H1 (cell line): Measurements from ENCODE around the gene ANO6.

Source experiments
- CHD2 ChIP-seq: IDR thresholded peaks from 2 replicates; pipeline ENCODE4 v1.6.1; 2012; ENCODE audit warnings: low read length, improper control_type of control experiment
- CTCF ChIP-seq, 3 experiments: IDR thresholded peaks; 1 replicate in 2 of 3; 2 replicates in 1 of 3; pipeline versions ENCODE4 v1.5.1 to v1.6.1; 2011; ENCODE audit warnings: low read length in 3 of 3, mild to moderate bottlenecking in 3 of 3, inconsistent platforms in 2 of 3, low read depth in 1 of 3, moderate library complexity in 1 of 3; ENCODE audit not compliant: insufficient read depth in 1 of 3; ENCODE audit errors: control extremely low read depth in 1 of 3
- E2F6 ChIP-seq: IDR thresholded peaks from 2 replicates; pipeline ENCODE4 v1.6.1; 2012; ENCODE audit warnings: inconsistent platforms
- EGR1 ChIP-seq: IDR thresholded peaks from 2 replicates; pipeline ENCODE4 v1.6.1; 2011; ENCODE audit warnings: low read depth, low read length, borderline replicate concordance
- EP300 ChIP-seq, 2 experiments: IDR thresholded peaks; 1 replicate in 1 of 2; 2 replicates in 1 of 2; pipeline ENCODE4 v1.6.1; 2011 to 2012; ENCODE audit warnings: low read depth in 2 of 2, low read length in 2 of 2, mild to moderate bottlenecking in 2 of 2, borderline replicate concordance in 1 of 2, inconsistent platforms in 1 of 2, moderate library complexity in 1 of 2
- KDM1A ChIP-seq: fragments of 200-600, 300-600 bp; sonication (generic); IDR thresholded peaks from 2 replicates; pipeline ENCODE4 v1.7.1; 2016; ENCODE audit warnings: mild to moderate bottlenecking, low read length, borderline replicate concordance
- MAX ChIP-seq: IDR thresholded peaks from 2 replicates; pipeline ENCODE4 v1.6.1; 2012; ENCODE audit warnings: inconsistent platforms
- NRF1 ChIP-seq: IDR thresholded peaks from 2 replicates; pipeline ENCODE4 v1.6.1; 2011; ENCODE audit warnings: mild to moderate bottlenecking, low read depth, low read length, improper control_type of control experiment
- POLR2A ChIP-seq, 2 experiments: IDR thresholded peaks; 1 replicate in 1 of 2; 2 replicates in 1 of 2; pipeline ENCODE4 v1.6.1; 2011; ENCODE audit warnings: low read depth in 2 of 2, low read length in 2 of 2, mild to moderate bottlenecking in 2 of 2; ENCODE audit errors: control extremely low read depth in 1 of 2
- POLR2AphosphoS5 ChIP-seq: IDR thresholded peaks from 2 replicates; pipeline ENCODE4 v1.6.1; 2011; ENCODE audit warnings: low read depth, low read length
- RFX5 ChIP-seq: IDR thresholded peaks from 2 replicates; pipeline ENCODE4 v1.6.1; 2011; ENCODE audit warnings: low read depth, low read length, improper control_type of control experiment, borderline replicate concordance
- SP1 ChIP-seq: IDR thresholded peaks from 2 replicates; pipeline ENCODE4 v1.6.1; 2011; ENCODE audit warnings: low read depth, low read length
- TAF1 ChIP-seq: IDR thresholded peaks from 2 replicates; pipeline ENCODE4 v1.6.1; 2011; ENCODE audit warnings: mild to moderate bottlenecking, low read depth, low read length
- TEAD4 ChIP-seq: IDR thresholded peaks from 2 replicates; pipeline ENCODE4 v1.6.1; 2012; ENCODE audit warnings: low read depth, low read length, inconsistent platforms, mixed read lengths

GRCh38 chr12:45334396-45334795, 118.5 kb downstream of the ANO6 start:
- TF ChIP-seq POLR2A (IDR thresholded peaks at IDR 0.05; ENCODE audit: control extremely low read depth in 1 of 2, low read depth in 2 of 2, low read length in 2 of 2), result no peak
- TF ChIP-seq CTCF (IDR thresholded peaks at IDR 0.05; ENCODE audit: control extremely low read depth in 1 of 3, insufficient read depth in 1 of 3, low read depth in 1 of 3, low read length in 3 of 3), result no peak
- TF ChIP-seq EP300 (IDR thresholded peaks at IDR 0.05; ENCODE audit: borderline replicate concordance in 1 of 2, low read depth in 2 of 2, low read length in 2 of 2), result no peak
- no peak for TF ChIP-seq TAF1
- no peak for TF ChIP-seq RFX5
- no peak for TF ChIP-seq E2F6
- TF ChIP-seq TEAD4, result no peak
- TF ChIP-seq SP1, result no peak
- TF ChIP-seq NRF1, result no peak
- no peak for TF ChIP-seq MAX
- no peak for TF ChIP-seq CHD2
- no peak for TF ChIP-seq KDM1A
- no peak for TF ChIP-seq POLR2AphosphoS5
- no peak for TF ChIP-seq EGR1
